Measurements from ENCODE around the gene ST3GAL3. TPM values are rescaled to one million over a fixed set of nuclear protein-coding genes. Genes with fewer than 3 reads are reported as not detected.
A peak's percentile ranks its signal among the peaks of the same experiment; 100 is the strongest.

Gene ST3GAL3
- total and polyA plus RNA-seq, 7 donors = 7.2 to 31.4 (median 21.3) TPM

DNA sequence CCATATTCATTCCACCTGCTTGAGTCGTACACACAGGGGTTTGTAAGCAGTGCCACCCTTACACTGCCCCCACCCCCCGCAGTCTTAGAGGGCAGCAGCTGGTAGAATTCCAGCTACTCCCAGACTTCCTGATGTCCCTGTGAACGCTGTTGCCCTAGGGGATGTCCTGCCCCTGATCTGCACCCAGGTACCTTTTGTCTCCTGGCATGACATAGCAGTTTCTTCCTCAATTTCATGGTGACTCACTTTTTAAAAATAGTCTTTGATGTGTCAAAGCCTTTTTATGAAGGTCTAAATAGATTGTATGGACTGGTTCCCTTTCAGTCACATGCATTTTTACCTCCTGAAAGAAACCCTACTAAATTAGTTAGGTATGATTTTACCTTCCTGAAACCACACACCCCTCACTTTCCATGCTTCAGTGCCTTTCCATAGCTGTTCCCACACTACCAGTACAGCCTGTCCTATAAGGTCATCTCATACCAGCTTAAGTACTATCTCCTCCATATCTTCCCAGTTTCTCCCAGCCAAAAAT is 76.4 kb downstream of the ST3GAL3 start:
- peaks cover 0 to 24% (median 9%) of the 10 kb centered on the region in 4 donors for H3K4me1 ChIP-seq
- no peak for TF ChIP-seq POLR2A (IDR thresholded peaks at IDR 0.05)
- TF ChIP-seq POLR2AphosphoS5 (IDR thresholded peaks at IDR 0.05) = no peak
- no peak for TF ChIP-seq EP300 (IDR thresholded peaks at IDR 0.05)
- TF ChIP-seq, protein P1, sequence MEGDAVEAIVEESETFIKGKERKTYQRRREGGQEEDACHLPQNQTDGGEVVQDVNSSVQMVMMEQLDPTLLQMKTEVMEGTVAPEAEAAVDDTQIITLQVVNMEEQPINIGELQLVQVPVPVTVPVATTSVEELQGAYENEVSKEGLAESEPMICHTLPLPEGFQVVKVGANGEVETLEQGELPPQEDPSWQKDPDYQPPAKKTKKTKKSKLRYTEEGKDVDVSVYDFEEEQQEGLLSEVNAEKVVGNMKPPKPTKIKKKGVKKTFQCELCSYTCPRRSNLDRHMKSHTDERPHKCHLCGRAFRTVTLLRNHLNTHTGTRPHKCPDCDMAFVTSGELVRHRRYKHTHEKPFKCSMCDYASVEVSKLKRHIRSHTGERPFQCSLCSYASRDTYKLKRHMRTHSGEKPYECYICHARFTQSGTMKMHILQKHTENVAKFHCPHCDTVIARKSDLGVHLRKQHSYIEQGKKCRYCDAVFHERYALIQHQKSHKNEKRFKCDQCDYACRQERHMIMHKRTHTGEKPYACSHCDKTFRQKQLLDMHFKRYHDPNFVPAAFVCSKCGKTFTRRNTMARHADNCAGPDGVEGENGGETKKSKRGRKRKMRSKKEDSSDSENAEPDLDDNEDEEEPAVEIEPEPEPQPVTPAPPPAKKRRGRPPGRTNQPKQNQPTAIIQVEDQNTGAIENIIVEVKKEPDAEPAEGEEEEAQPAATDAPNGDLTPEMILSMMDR (IDR thresholded peaks at IDR 0.05) = no peak
- H3K27ac ChIP-seq = no peak overlapping the region
- H3K4me3 ChIP-seq = no peak overlapping the region
- WGBS, 2 donors = 65 to 75% methylated on average over 3 of the region's 3 CpGs
- H3K36me3 ChIP-seq = no peaks in the 10 kb centered on the region
- DNase-seq = no peak
- H3K27me3 ChIP-seq = no peaks in the 10 kb centered on the region
- no peaks in the 10 kb centered on the region for H3K9me3 ChIP-seq
- intact Hi-C loops (cut with DNase I) = no loop called here

DNA sequence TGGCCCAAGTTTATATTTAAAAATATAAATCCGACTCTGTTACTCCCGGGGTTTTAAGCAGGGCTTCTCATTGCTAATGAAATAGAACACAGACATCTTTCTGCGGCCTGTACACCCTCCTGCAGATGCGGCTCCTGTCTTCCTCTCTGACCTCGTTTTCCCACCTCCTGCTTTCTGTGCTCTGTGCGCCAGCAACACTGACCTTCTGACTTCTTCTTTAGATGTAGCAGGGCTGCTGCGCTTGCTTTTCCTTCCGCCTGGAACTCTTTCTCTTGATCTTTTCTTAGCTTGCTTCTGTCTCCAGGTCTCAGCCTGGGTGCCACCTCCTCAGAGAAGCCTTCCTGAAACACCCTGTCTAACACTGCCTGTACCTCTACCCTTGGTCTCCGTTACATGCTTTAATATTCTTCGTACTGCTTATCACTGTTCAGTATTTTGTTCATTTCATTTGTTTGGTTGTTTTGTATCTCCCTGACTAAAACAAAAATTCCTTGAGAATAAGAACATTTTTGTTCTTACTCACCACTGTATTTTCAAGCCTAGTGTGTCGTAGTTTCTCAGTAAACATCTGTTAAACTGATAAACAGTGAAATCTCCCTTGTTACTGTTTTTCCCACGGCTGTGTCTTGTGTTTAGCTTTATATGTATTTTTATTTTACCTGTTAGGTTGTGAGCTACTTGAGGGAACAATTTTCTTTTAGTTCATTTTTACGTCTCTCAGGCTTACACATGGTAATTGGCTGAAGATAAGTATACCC is 79.0 kb downstream of the ST3GAL3 start:
- Histone ChIP-seq H3K4me1 (peaks cover 0 to 18% (median 9%) of the 10 kb centered on the region in 4 donors), H3K27me3 (no peaks in the 10 kb centered on the region), H3K36me3 (no peaks in the 10 kb centered on the region), H3K27ac (peak overlapping the region in 2 of 4 donors; percentile 58 to 62), H3K9me3 (no peaks in the 10 kb centered on the region), H3K4me3 (no peak overlapping the region)
- intact Hi-C loops (cut with DNase I) = no loop called here
- 84% methylated on average over 13 of the region's 13 CpGs for WGBS, 2 donors
- peak; percentile 67 for DNase-seq
- TF ChIP-seq POLR2A (IDR thresholded peaks at IDR 0.05) = no peak
- no peak for TF ChIP-seq EP300 (IDR thresholded peaks at IDR 0.05)
- TF ChIP-seq, protein P1 (IDR thresholded peaks at IDR 0.05) = no peak
- TF ChIP-seq POLR2AphosphoS5 (IDR thresholded peaks at IDR 0.05) = no peak

DNA sequence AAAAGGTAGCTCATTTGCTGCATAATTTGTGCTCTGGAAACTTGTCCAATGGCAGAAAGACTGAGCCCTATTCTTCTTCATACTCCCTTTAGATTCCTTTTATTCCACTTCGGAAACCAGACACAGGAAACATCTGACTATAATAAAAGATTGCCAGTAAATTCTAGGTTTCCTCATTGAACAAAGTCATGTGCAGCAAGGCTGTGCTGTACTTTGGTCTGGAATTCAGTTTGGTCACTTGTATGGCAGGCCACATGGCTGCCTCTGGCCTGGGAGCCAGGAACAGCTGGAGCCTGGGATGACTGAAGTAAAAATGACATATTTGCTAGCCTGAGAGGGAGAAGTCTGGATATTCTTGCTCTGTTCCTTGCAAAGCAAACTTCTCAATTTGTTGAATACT is 79.6 kb downstream of the ST3GAL3 start:
- peak; percentile 84 for DNase-seq
- 7 to 19% methylated on average over 1 of the region's 1 CpG for WGBS, 2 donors
- peak overlapping the region in 2 of 4 donors; percentile 58 to 62 for H3K27ac ChIP-seq
- no peak overlapping the region for H3K4me3 ChIP-seq
- intact Hi-C loops (cut with DNase I) = no loop called here
- H3K4me1 ChIP-seq = peaks cover 0 to 18% (median 9%) of the 10 kb centered on the region in 4 donors
- H3K9me3 ChIP-seq = no peaks in the 10 kb centered on the region
- H3K27me3 ChIP-seq = no peaks in the 10 kb centered on the region
- H3K36me3 ChIP-seq = no peaks in the 10 kb centered on the region
- peak in 3 of 4 donors; percentile 28 to 70 (median 37) for TF ChIP-seq POLR2AphosphoS5 (IDR thresholded peaks at IDR 0.05)
- no peak for TF ChIP-seq EP300 (IDR thresholded peaks at IDR 0.05)
- no peak for TF ChIP-seq POLR2A (IDR thresholded peaks at IDR 0.05)
- TF ChIP-seq, protein P1 (IDR thresholded peaks at IDR 0.05) = no peak

DNA sequence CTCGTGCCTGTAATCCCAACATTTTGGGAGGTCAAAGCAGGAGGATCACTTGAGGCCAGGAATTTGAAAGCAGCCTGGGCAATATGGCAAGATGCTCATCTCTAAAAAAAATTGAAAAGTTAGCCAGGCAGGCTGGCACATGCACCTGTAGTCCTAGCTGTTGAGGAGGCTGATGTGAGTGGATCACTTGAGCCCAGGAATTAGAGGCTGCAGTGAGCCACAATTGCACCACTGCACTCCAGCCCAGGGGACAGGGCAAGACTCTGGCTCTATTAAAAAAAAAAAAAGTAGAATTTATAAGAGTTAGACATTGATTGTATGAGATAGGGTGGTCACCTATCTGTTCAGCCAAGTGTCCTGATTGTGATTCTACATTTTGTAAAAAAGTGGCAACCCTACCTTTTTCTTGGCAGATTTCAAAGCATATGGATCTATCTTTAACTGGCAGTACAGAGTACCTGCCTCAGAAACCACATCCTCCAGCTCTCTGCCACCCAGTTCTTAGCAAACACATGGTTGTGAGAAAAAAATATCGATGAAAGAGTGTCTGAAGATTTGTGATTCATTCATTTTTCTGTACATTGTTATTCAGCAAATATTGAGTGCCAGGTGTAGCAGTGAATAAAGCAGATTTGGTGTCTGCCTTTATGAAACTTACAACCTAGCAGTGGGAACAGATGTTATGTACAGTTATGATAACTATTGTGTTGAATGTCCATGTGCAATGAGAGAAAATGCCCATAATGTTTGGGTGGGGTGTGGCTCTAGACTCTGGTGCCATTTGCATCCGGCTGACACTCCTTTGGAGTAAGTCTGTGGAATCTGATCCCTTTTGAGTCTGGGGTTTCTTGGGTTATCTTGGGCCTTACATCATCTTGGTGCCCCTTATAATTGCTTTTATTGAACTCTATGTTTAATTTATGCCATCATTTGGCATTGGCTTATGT is 82.5 kb downstream of the ST3GAL3 start:
- peaks cover 0 to 13% (median 5%) of the 10 kb centered on the region in 4 donors for H3K4me1 ChIP-seq
- H3K27ac ChIP-seq = no peak overlapping the region
- H3K4me3 ChIP-seq = no peak overlapping the region
- intact Hi-C loops (cut with DNase I) = no loop called here
- H3K36me3 ChIP-seq = peaks cover 0 to 5% (median 0%) of the 10 kb centered on the region in 4 donors
- WGBS, 2 donors = 83 to 89% methylated on average over 3 of the region's 3 CpGs
- H3K27me3 ChIP-seq = no peaks in the 10 kb centered on the region
- H3K9me3 ChIP-seq = no peaks in the 10 kb centered on the region
- no peak for TF ChIP-seq POLR2AphosphoS5 (IDR thresholded peaks at IDR 0.05)
- TF ChIP-seq EP300 (IDR thresholded peaks at IDR 0.05) = no peak
- TF ChIP-seq, protein P1 (IDR thresholded peaks at IDR 0.05) = no peak
- TF ChIP-seq POLR2A (IDR thresholded peaks at IDR 0.05) = no peak
- no peak for DNase-seq
